Activated naive CD8-positive, alpha-beta T cell treated with anti-CD3 and anti-CD28 coated beads for 36 hours (primary cell): ENCODE results near the gene PNPLA2. TPM values are rescaled to one million over a fixed set of nuclear protein-coding genes. Genes with fewer than 3 reads are reported as not detected.

Experiments used
- DNase-seq: peaks from one replicate; pipeline ENCODE4 v3.0.0; 2021
- H3K27ac Mint-ChIP-seq: one replicate; pipeline ENCODE4 v1.8.0; 2022; ENCODE audit warnings: mild to moderate bottlenecking, moderate library complexity, mixed read lengths
- H3K27me3 Mint-ChIP-seq: one replicate; pipeline ENCODE4 v1.8.0; 2022; ENCODE audit warnings: mild to moderate bottlenecking, mixed read lengths
- H3K36me3 Mint-ChIP-seq: one replicate; pipeline ENCODE4 v1.8.0; 2021; ENCODE audit warnings: mild to moderate bottlenecking, mixed read lengths
- H3K4me1 Mint-ChIP-seq: one replicate; pipeline ENCODE4 v1.8.0; 2021; ENCODE audit warnings: mixed read lengths
- H3K4me3 Mint-ChIP-seq: one replicate; pipeline ENCODE4 v1.8.0; 2022; ENCODE audit warnings: mild to moderate bottlenecking, moderate library complexity, mixed read lengths
- H3K9me3 Mint-ChIP-seq: one replicate; pipeline ENCODE4 v1.8.0; 2022; ENCODE audit warnings: mixed read lengths
- total RNA-seq, 2 experiments: library from RNA; stranded (reverse); gene quantifications; one replicate each; pipeline ENCODE4 v1.2.3, GENCODE V29; 2021

Gene PNPLA2, protein sequence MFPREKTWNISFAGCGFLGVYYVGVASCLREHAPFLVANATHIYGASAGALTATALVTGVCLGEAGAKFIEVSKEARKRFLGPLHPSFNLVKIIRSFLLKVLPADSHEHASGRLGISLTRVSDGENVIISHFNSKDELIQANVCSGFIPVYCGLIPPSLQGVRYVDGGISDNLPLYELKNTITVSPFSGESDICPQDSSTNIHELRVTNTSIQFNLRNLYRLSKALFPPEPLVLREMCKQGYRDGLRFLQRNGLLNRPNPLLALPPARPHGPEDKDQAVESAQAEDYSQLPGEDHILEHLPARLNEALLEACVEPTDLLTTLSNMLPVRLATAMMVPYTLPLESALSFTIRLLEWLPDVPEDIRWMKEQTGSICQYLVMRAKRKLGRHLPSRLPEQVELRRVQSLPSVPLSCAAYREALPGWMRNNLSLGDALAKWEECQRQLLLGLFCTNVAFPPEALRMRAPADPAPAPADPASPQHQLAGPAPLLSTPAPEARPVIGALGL
- total RNA-seq, result 10 to 100 TPM; 32.7 to 34.7 TPM

GRCh38 chr11:818396-819128 lies at the start of gene PNPLA2:
PNPLA2 (plus strand) TSS chr11:818914; CDS start chr11:819719, 805 bp downstream.
- Mint-ChIP-seq H3K27me3 (no peaks in the 10 kb centered on the region), H3K4me1 (peaks cover 20% of the 10 kb centered on the region), H3K4me3 (peak within 1 kb of the TSS; percentile 77), H3K27ac (peak within 1 kb of the TSS; percentile 60), H3K9me3 (no peaks in the 10 kb centered on the region), H3K36me3 (peaks cover 4% of the 10 kb centered on the region)
- no peak for DNase-seq

DNA sequence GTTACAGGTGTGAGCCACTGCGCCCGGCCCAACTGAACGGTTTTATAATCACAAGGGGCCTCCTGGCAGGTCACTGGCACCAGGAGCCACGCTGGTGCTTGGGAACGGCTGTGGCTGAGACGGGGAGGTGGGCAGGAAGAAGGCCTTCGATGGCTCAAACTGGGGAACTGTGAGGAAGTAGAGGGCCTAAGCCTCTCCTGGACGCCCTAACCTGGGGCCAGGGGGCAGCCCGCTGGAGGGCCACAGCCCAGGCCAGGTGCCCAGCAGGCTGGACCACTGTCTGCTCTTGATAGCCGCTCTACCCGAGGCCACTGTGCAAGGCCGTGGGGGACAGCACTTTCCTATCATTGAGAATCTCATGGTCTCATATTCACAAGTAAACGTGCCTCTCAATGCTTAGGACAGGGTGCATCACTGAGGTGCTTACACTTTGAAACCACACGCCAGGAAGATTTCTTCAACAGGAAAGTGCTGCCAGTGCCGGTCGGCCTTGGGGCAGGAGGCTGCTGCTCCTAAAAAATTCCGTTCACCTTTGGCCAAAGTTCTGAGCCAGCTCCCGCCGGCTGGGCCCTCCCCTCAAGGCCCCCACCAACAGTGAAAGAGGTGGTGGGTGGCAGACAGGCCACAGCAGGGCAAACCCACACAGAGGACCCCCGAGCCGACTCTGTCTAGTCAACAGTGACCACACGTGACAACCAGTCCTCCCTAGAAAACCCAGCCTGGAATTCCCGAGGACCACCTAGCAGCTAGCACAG lies 48.6 kb upstream of the PNPLA2 start:
- H3K4me1 Mint-ChIP-seq, result peaks cover 8% of the 10 kb centered on the region
- H3K36me3 Mint-ChIP-seq, result peaks cover 4% of the 10 kb centered on the region
- no peaks in the 10 kb centered on the region for H3K27me3 Mint-ChIP-seq
- H3K4me3 Mint-ChIP-seq, result no peak overlapping the region
- DNase-seq, result no peak
- no peaks in the 10 kb centered on the region for H3K9me3 Mint-ChIP-seq
- no peak overlapping the region for H3K27ac Mint-ChIP-seq

GRCh38 chr11:770642-771616 lies 47.8 kb upstream of the PNPLA2 start:
- H3K4me1 Mint-ChIP-seq, result peaks cover 12% of the 10 kb centered on the region
- no peak overlapping the region for H3K27ac Mint-ChIP-seq
- DNase-seq, result no peak
- H3K4me3 Mint-ChIP-seq, result no peak overlapping the region
- H3K27me3 Mint-ChIP-seq, result no peaks in the 10 kb centered on the region
- peaks cover 8% of the 10 kb centered on the region for H3K36me3 Mint-ChIP-seq
- H3K9me3 Mint-ChIP-seq, result no peaks in the 10 kb centered on the region

GRCh38 chr11:771617-772204 lies 47.0 kb upstream of the PNPLA2 start:
- Mint-ChIP-seq H3K9me3 (no peaks in the 10 kb centered on the region), H3K36me3 (peaks cover 8% of the 10 kb centered on the region), H3K27me3 (no peaks in the 10 kb centered on the region), H3K4me1 (peaks cover 16% of the 10 kb centered on the region), H3K4me3 (no peak overlapping the region), H3K27ac (no peak overlapping the region)
- no peak for DNase-seq

GRCh38 chr11:772429-773390 lies 46.0 kb upstream of the PNPLA2 start:
- Mint-ChIP-seq H3K36me3 (peaks cover 7% of the 10 kb centered on the region), H3K27ac (no peak overlapping the region), H3K4me3 (no peak overlapping the region), H3K27me3 (no peaks in the 10 kb centered on the region), H3K4me1 (peaks cover 16% of the 10 kb centered on the region), H3K9me3 (no peaks in the 10 kb centered on the region)
- DNase-seq, result no peak

- Mint-ChIP-seq H3K27ac (no peak overlapping the region), H3K4me3 (no peak overlapping the region), H3K9me3 (no peaks in the 10 kb centered on the region), H3K36me3 (peaks cover 10% of the 10 kb centered on the region), H3K27me3 (no peaks in the 10 kb centered on the region), H3K4me1 (peaks cover 19% of the 10 kb centered on the region)
- no peak for DNase-seq
These were observed 45.3 kb upstream of the PNPLA2 start for GRCh38 chr11:773425-773824.

GRCh38 chr11:773830-774229 lies 44.9 kb upstream of the PNPLA2 start:
- no peaks in the 10 kb centered on the region for H3K27me3 Mint-ChIP-seq
- H3K4me3 Mint-ChIP-seq, result no peak overlapping the region
- H3K9me3 Mint-ChIP-seq, result no peaks in the 10 kb centered on the region
- peaks cover 12% of the 10 kb centered on the region for H3K36me3 Mint-ChIP-seq
- H3K4me1 Mint-ChIP-seq, result peaks cover 22% of the 10 kb centered on the region
- no peak for DNase-seq
- H3K27ac Mint-ChIP-seq, result no peak overlapping the region

- Mint-ChIP-seq H3K27ac (peak overlapping the region; percentile 61), H3K4me3 (peak overlapping the region; percentile 67), H3K9me3 (no peaks in the 10 kb centered on the region), H3K27me3 (no peaks in the 10 kb centered on the region), H3K4me1 (peaks cover 28% of the 10 kb centered on the region), H3K36me3 (peaks cover 13% of the 10 kb centered on the region)
- no peak for DNase-seq
These were observed 43.7 kb upstream of the PNPLA2 start for GRCh38 chr11:774873-775592.

GRCh38 chr11:776263-776560 lies 42.5 kb upstream of the PNPLA2 start:
- H3K27ac Mint-ChIP-seq, result peak overlapping the region; percentile 83
- H3K27me3 Mint-ChIP-seq, result no peaks in the 10 kb centered on the region
- H3K36me3 Mint-ChIP-seq, result peaks cover 13% of the 10 kb centered on the region
- H3K4me1 Mint-ChIP-seq, result peaks cover 28% of the 10 kb centered on the region
- DNase-seq, result no peak
- H3K9me3 Mint-ChIP-seq, result no peaks in the 10 kb centered on the region
- peak overlapping the region; percentile 91 for H3K4me3 Mint-ChIP-seq

DNA sequence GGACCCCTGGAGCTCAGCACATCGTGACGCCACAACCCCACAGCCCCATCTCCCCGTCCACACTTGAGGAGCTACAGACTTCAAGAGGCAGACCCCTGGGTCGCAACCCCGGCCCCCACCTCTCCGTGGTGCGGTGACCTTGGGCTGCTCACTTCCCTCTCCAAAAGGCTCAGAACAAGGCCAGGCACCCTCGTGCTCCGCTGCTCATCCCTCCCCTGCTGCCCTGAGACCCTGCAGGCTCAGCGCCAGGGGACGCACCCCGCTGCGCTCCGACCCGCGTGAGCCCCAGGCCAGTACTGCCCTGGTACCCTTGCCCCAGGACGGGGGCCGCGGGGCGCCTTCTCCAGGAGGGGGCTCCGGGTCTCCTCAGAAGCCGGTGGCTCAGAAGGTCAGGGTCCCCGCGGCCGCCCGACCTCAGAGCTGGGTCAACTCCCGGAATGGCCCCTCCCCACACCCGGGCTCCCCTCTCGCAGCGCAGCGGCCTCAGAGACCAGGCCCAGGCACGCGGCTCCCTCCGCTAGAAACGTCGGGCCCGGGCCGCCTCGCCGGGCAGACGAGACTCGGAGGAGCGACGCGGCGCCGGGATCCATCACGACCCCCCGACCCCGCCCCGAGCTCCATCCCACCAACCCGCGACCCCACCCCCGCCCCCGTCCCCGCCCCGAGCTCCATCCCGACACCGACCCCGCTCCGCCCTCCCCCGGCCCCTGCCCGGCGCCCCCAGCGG lies 42.0 kb upstream of the PNPLA2 start:
- Mint-ChIP-seq H3K27me3 (no peaks in the 10 kb centered on the region), H3K4me1 (peaks cover 28% of the 10 kb centered on the region), H3K9me3 (no peaks in the 10 kb centered on the region), H3K36me3 (peaks cover 13% of the 10 kb centered on the region), H3K4me3 (peak overlapping the region; percentile 91), H3K27ac (peak overlapping the region; percentile 83)
- DNase-seq, result peak; percentile 37

DNA sequence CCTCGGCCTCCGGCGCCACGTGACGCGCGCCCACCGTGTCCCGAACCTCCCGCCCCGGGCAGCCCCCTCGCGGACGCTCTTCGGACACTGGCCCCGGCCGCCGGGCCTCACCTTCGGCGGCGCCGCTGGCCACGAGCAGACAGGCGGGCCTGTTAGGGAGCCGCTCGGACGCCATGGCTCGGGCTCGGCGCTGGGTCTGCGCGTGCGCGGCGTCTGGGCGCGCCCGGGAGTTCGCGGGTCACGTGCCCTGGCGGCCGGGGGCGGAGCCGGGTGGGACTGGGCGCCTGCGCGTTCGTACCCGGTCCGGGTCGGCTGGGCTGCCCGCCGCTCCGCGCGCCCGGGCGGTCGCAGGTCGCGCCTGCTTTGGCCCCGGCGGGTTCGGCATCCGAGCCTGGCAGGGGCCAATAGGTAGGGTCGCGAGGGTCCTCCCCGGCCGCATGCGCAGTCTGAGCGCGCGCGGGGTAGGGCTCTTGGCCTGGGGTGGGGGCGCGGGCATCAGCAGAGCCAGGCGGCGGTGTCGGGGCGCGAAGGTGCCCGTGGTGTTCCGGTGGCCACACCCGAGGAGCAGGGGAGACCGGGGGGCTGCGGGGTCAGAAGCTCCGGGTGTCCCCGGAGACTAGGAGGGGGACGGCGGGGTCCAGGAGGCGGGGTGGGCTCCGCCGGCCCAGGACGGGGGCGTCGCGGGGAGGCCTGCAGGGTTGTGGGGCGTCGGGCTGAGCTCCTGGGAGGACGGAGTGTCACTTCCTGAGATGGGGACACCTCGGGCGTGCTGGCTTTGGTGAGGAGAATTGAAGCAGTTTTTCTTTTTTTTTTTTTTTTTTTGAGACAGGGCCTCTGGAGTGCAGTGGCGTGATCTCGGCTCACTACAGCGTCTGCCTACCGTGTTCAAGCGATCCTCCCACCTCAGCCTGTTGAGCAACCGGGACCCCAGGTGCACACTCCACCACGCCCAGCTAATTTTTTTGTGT lies 41.1 kb upstream of the PNPLA2 start, which contains the start of gene GATD1:
GATD1 (minus strand) TSS at position 200 of the 968 bp plus-strand sequence; CDS start at position 175, 25 bp downstream.
- H3K4me1 Mint-ChIP-seq, result peaks cover 28% of the 10 kb centered on the region
- no peaks in the 10 kb centered on the region for H3K27me3 Mint-ChIP-seq
- peak within 1 kb of the TSS; percentile 83 for H3K27ac Mint-ChIP-seq
- no peaks in the 10 kb centered on the region for H3K9me3 Mint-ChIP-seq
- peaks cover 13% of the 10 kb centered on the region for H3K36me3 Mint-ChIP-seq
- peak within 1 kb of the TSS; percentile 91 for H3K4me3 Mint-ChIP-seq
- peak; percentile 98 for DNase-seq
